WI38 (cell line): ENCODE results near the gene ZBED5.
"Not testable (repeated sequence)": the region's sequence is repeated elsewhere in the genome, so short reads cannot be mapped to it uniquely, and the experiment has no call there.

Experiments
- H3K4me3 ChIP-seq: 2 replicates; pipeline ENCODE4 v1.5.1; 2011; ENCODE audit warnings: low read depth, mild to moderate bottlenecking, control low read depth, low read length
- CTCF ChIP-seq: IDR thresholded peaks from 2 replicates; pipeline ENCODE4 v1.5.1; 2012; ENCODE audit warnings: low read depth, mild to moderate bottlenecking, control low read depth, low read length

Gene ZBED5

GRCh38 chr11:10847960-10848860, 9.6 kb downstream of the ZBED5 start:
- no peak overlapping the region for H3K4me3 ChIP-seq
- no peak for TF ChIP-seq CTCF

GRCh38 chr11:10846660-10847059, 11.2 kb downstream of the ZBED5 start:
- no peak for TF ChIP-seq CTCF
- no peak overlapping the region for H3K4me3 ChIP-seq

GRCh38 chr11:10845589-10845988, 12.3 kb downstream of the ZBED5 start:
- TF ChIP-seq CTCF, result no peak
- H3K4me3 ChIP-seq, result no peak overlapping the region

- TF ChIP-seq CTCF, result no peak
Measured at GRCh38 chr11:10844796-10845195, 13.1 kb downstream of the ZBED5 start.

GRCh38 chr11:10844356-10844755, 13.5 kb downstream of the ZBED5 start:
- H3K4me3 ChIP-seq, result no peak overlapping the region
- TF ChIP-seq CTCF, result no peak

More at GRCh38 chr11:10844796-10845195, 13.1 kb downstream of the ZBED5 start:
- H3K4me3 ChIP-seq, result no peak overlapping the region

DNA sequence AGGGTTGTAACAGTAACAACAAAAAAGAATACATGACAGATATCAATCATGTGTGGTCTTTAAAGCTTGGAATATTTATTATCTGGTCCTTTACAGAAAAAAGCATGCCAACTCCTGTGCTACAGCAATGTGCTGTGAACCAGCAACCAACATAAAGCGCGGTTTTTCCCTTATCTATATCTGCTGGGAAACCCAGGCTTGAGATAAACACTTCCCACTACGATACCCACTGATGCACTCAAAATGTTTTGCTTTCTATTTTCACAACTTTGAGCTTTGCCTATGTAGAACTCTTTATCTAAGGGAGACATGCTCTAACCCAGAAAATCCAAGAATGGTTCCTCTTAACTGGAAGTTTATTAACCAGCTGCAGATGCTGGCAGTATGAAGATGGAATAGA, 19.0 kb downstream of the ZBED5 start:
- no peak for TF ChIP-seq CTCF
- H3K4me3 ChIP-seq, result no peak overlapping the region

- H3K4me3 ChIP-seq, result no peak overlapping the region
- no peak for TF ChIP-seq CTCF
Measured at GRCh38 chr11:10838083-10838482, 19.8 kb downstream of the ZBED5 start.

DNA sequence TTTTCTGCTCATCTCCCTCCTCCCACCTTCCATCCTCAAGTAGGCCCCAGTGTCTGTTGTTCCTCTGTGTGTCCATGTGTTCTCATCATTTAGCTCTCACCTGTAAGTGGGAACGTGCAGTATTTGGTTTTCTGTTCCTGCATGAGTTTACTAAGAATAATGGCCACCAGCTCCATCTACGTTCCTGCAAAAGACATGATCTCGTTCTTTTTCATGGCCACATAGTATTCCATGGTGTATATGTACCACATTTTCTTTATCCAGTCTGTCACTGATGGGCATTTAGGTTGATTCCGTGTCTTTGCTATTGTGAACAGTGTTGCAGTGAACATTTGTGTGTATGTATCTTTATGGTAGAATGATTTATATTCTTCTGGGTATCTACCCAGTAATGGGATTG, 21.0 kb downstream of the ZBED5 start:
- H3K4me3 ChIP-seq, result not testable (repeated sequence)
